Measurements from ENCODE around the gene ARRDC5. TPM values are rescaled to one million over a fixed set of nuclear protein-coding genes. Genes with fewer than 3 reads are reported as not detected.
"Not testable (repeated sequence)": the region's sequence is repeated elsewhere in the genome, so short reads cannot be mapped to it uniquely, and the experiment has no call there.

Gene ARRDC5
- total and polyA plus RNA-seq, 4 experiments from 2014 or later, result 0.52 to 13.2 (median 5.2) TPM

DNA sequence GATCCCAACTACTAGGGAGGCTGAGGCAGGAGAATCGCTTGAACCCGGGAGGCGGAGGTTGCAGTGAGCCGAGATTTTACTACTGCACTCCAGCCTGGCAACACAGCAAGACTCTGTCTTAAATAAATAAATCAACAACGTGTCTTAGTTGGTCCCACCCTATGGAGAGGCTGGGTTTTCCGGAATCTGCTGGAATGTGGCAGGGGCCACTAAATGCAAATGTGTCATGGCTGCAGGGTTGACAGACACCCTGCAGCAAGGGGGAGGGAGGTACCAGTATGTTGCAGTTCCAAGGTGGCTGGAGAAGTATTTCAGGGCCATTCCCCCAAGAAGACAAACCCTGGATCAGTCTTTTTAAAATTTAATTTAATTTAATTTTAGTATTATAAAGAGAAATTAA is 14.9 kb downstream of the ARRDC5 start:
- H3K36me3 ChIP-seq (ENCODE audit: insufficient read depth, low read length); H3K4me1 ChIP-seq (ENCODE audit: insufficient read depth, low read length); H3K4me3 Mint-ChIP-seq; H3K27me3 ChIP-seq (ENCODE audit: insufficient read depth, low read length); intact Hi-C loops (cut with micrococcal nuclease); H3K4me3 ChIP-seq (ENCODE audit: low read length in 2 of 2); H3K27me3 Mint-ChIP-seq; H3K4me1 Mint-ChIP-seq; DNase-seq; H3K9me3 Mint-ChIP-seq; H3K9me3 ChIP-seq (ENCODE audit: control insufficient read depth in 1 of 2, low read length in 2 of 2); H3K27ac ChIP-seq (ENCODE audit: low read depth, low read length); H3K27ac Mint-ChIP-seq; CTCF ChIA-PET (ENCODE audit: partially characterized antibody); POLR2A ChIA-PET (ENCODE audit: partially characterized antibody); H3K36me3 Mint-ChIP-seq: not testable (repeated sequence)

DNA sequence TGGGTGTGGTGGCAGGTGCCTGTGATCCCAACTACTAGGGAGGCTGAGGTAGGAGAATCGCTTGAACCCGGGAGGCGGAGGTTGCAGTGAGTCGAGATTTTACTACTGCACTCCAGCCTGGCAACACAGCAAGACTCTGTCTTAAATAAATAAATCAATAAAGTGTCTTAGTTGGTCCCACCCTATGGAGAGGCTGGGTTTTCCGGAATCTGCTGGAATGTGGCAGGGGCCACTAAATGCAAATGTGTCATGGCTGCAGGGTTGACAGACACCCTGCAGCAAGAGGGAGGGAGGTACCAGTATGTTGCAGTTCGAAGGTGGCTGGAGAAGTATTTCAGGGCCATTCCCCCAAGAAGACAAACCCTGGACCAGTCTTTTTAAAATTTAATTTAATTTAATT is 17.7 kb downstream of the ARRDC5 start:
- H3K36me3 ChIP-seq (ENCODE audit: insufficient read depth, low read length); H3K9me3 ChIP-seq (ENCODE audit: control insufficient read depth in 1 of 2, low read length in 2 of 2); H3K4me1 ChIP-seq (ENCODE audit: insufficient read depth, low read length); H3K27ac Mint-ChIP-seq; H3K4me1 Mint-ChIP-seq; H3K27me3 ChIP-seq (ENCODE audit: insufficient read depth, low read length); H3K36me3 Mint-ChIP-seq; H3K4me3 ChIP-seq (ENCODE audit: low read length in 2 of 2); H3K27ac ChIP-seq (ENCODE audit: low read depth, low read length); intact Hi-C loops (cut with micrococcal nuclease); DNase-seq; CTCF ChIA-PET (ENCODE audit: partially characterized antibody); H3K9me3 Mint-ChIP-seq; H3K4me3 Mint-ChIP-seq; H3K27me3 Mint-ChIP-seq; POLR2A ChIA-PET (ENCODE audit: partially characterized antibody): not testable (repeated sequence)

DNA sequence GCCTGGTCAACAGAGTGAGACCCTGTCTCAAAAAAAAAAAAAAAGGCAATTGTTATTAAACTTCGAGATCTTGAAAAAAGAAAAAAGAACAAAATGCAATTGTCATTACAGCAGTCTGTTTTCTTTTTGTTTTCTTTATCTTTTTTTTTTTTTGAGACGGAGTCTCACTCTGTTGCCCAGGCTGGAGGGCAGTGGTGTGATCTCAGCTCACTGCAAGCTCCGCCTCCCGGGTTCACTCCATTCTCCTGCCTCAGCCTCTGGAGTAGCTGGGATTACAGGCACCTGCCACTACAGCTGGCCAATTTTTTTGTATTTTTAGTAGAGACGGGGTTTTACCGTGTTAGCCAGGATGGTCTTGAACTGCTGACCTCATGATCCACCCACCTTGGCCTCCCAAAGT is 19.8 kb downstream of the ARRDC5 start:
- H3K4me1 Mint-ChIP-seq; POLR2A ChIA-PET (ENCODE audit: partially characterized antibody); intact Hi-C loops (cut with micrococcal nuclease); H3K4me1 ChIP-seq (ENCODE audit: insufficient read depth, low read length); H3K27ac Mint-ChIP-seq; H3K36me3 Mint-ChIP-seq; H3K36me3 ChIP-seq (ENCODE audit: insufficient read depth, low read length); H3K27me3 ChIP-seq (ENCODE audit: insufficient read depth, low read length); H3K27me3 Mint-ChIP-seq; H3K9me3 ChIP-seq (ENCODE audit: control insufficient read depth in 1 of 2, low read length in 2 of 2); DNase-seq; H3K4me3 ChIP-seq (ENCODE audit: low read length in 2 of 2); H3K27ac ChIP-seq (ENCODE audit: low read depth, low read length); H3K9me3 Mint-ChIP-seq; H3K4me3 Mint-ChIP-seq: not testable (repeated sequence)
- CTCF ChIA-PET (ENCODE audit: partially characterized antibody), result interaction anchor here (0.7 kb wide), 1 partner anchor 29 kb away, joined by 4 read pairs; no protein-coding TSS in a partner anchor

DNA sequence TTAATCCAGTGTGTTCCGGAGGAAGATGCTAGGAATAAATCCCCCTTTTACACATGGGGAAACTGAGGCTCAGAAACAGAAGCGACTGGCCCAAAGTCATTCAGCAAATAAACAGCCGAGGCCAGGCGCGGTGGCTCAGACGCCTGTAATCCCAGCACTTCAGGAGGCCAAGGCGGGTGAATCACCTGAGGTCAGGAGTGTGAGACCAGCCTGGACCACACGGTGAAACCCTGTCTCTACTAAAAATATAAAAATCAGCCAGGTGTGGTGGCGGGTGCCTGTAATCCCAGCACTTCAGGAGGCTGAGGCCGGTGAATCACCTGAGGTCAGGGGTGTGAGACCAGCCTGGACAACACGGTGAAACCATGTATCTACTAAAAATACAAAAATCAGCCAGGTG is 23.7 kb downstream of the ARRDC5 start:
- DNase-seq, result no peak
- H3K9me3 ChIP-seq (ENCODE audit: control insufficient read depth in 1 of 2, low read length in 2 of 2), result no peaks in the 10 kb centered on the region
- H3K9me3 Mint-ChIP-seq, result peaks cover 0 to 2% (median 0%) of the 10 kb centered on the region in 8 donors
- intact Hi-C loops (cut with micrococcal nuclease), result no loop called here
- POLR2A ChIA-PET (ENCODE audit: partially characterized antibody), result interaction anchor here (1.2 kb wide), 1 partner anchor 12 kb away, joined by 3 read pairs; the partner anchor contains the start of gene PLIN3
- H3K27ac Mint-ChIP-seq, result no peak overlapping the region
- H3K27me3 ChIP-seq (ENCODE audit: insufficient read depth, low read length), result no peaks in the 10 kb centered on the region
- no peak overlapping the region for H3K27ac ChIP-seq (ENCODE audit: low read depth, low read length)
- H3K36me3 Mint-ChIP-seq, result no peaks in the 10 kb centered on the region
- H3K4me1 ChIP-seq (ENCODE audit: insufficient read depth, low read length), result no peaks in the 10 kb centered on the region
- CTCF ChIA-PET (ENCODE audit: partially characterized antibody), result interaction anchor here (0.9 to 1.3 kb wide), 2 partner anchors 33 to 70 kb away, joined by 3 to 4 read pairs; no protein-coding TSS in a partner anchor
- H3K27me3 Mint-ChIP-seq, result no peaks in the 10 kb centered on the region
- H3K4me1 Mint-ChIP-seq, result peaks cover 0 to 2% (median under 1%) of the 10 kb centered on the region in 4 donors
- no peaks in the 10 kb centered on the region for H3K36me3 ChIP-seq (ENCODE audit: insufficient read depth, low read length)
- no peak overlapping the region for H3K4me3 ChIP-seq (ENCODE audit: low read length in 2 of 2)
- H3K4me3 Mint-ChIP-seq, result no peak overlapping the region

DNA sequence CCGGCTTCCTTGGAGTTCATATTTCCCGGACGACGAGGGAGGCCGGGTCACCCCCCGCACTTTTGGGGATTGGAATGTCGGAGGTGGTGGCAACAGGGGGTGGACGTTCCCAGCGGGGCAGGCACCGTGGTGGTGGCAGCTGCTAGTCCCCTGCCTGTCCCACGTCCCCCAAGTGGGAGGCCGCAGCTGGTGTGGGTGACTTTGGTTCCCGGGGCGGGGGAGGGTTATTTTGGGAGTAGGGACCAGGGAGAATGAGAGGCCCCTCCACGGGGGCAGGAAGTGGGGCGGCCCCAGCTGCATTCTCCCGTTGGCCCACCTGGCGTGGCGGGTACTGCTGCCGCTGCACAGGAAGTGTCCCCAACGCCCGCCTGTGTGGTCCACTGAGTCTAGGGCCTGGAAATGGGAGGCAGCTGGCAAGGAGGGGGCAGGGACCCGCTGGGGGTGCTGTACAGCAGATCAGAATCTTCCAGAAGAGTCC is 24.2 kb downstream of the ARRDC5 start:
- no peak for DNase-seq
- no peaks in the 10 kb centered on the region for H3K27me3 ChIP-seq (ENCODE audit: insufficient read depth, low read length)
- Mint-ChIP-seq H3K4me1 (peaks cover 0 to 3% (median under 1%) of the 10 kb centered on the region in 4 donors), H3K9me3 (peaks cover 0 to 3% (median 0%) of the 10 kb centered on the region in 8 donors), H3K27ac (no peak overlapping the region), H3K4me3 (no peak overlapping the region), H3K27me3 (no peaks in the 10 kb centered on the region), H3K36me3 (no peaks in the 10 kb centered on the region)
- H3K4me1 ChIP-seq (ENCODE audit: insufficient read depth, low read length), result no peaks in the 10 kb centered on the region
- no peak overlapping the region for H3K4me3 ChIP-seq (ENCODE audit: low read length in 2 of 2)
- intact Hi-C loops (cut with micrococcal nuclease), result no loop called here
- no peaks in the 10 kb centered on the region for H3K9me3 ChIP-seq (ENCODE audit: control insufficient read depth in 1 of 2, low read length in 2 of 2)
- POLR2A ChIA-PET (ENCODE audit: partially characterized antibody), result interaction anchor here (1.2 kb wide), 1 partner anchor 11 kb away, joined by 3 read pairs; the partner anchor contains the start of gene PLIN3
- CTCF ChIA-PET (ENCODE audit: partially characterized antibody), result interaction anchor here (1.3 kb wide), 1 partner anchor 33 kb away, joined by 3 read pairs; no protein-coding TSS in a partner anchor
- no peak overlapping the region for H3K27ac ChIP-seq (ENCODE audit: low read depth, low read length)
- H3K36me3 ChIP-seq (ENCODE audit: insufficient read depth, low read length), result no peaks in the 10 kb centered on the region

DNA sequence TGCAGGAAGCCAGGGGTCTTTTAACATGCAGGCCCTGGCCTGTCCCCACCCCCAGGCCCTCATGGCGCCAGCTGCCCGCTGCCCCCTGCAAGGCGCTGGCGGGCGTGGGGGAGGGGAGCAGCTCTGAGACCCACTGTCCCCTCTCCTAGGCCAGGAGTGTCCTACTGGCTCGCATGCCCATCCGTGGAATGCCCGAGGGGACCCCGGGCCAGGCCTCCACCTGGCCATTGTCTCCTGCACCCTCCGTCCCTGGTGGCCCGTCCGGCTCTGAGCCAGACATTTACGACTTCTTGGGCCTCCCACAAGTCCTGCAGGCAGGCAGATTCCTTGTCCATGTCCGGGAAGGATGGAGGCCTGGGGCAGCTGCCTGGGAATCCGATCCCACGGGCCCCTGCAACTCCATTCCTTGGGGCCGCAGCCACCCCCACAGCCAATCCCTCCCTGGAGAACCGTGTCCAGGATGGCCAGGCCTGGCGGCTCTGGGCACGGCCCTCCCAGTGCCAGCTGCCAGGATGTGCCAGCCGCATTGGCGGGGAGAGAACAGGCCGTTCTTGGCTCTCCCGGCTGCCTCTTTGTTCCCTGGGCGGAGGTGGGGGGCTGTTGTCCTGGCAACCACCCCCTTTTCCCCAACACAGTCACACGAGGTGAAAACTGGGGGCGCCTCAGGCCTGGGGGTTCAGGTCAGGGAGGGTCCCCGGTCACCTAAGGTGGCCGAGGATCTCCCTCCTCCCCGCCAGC is 24.8 kb downstream of the ARRDC5 start:
- Mint-ChIP-seq H3K27ac (no peak overlapping the region), H3K4me3 (no peak overlapping the region), H3K4me1 (peaks cover 0 to 5% (median 0%) of the 10 kb centered on the region in 4 donors), H3K36me3 (no peaks in the 10 kb centered on the region), H3K9me3 (peaks cover 0 to 3% (median 0%) of the 10 kb centered on the region in 8 donors), H3K27me3 (no peaks in the 10 kb centered on the region)
- CTCF ChIA-PET (ENCODE audit: partially characterized antibody), result no interaction called here
- no peak overlapping the region for H3K4me3 ChIP-seq (ENCODE audit: low read length in 2 of 2)
- intact Hi-C loops (cut with micrococcal nuclease), result no loop called here
- H3K27me3 ChIP-seq (ENCODE audit: insufficient read depth, low read length), result no peaks in the 10 kb centered on the region
- H3K27ac ChIP-seq (ENCODE audit: low read depth, low read length), result no peak overlapping the region
- POLR2A ChIA-PET (ENCODE audit: partially characterized antibody), result interaction anchor here (1.2 kb wide), 1 partner anchor 11 kb away, joined by 3 read pairs; the partner anchor contains the start of gene PLIN3
- no peak for DNase-seq
- no peaks in the 10 kb centered on the region for H3K4me1 ChIP-seq (ENCODE audit: insufficient read depth, low read length)
- H3K9me3 ChIP-seq (ENCODE audit: control insufficient read depth in 1 of 2, low read length in 2 of 2), result no peaks in the 10 kb centered on the region
- no peaks in the 10 kb centered on the region for H3K36me3 ChIP-seq (ENCODE audit: insufficient read depth, low read length)

DNA sequence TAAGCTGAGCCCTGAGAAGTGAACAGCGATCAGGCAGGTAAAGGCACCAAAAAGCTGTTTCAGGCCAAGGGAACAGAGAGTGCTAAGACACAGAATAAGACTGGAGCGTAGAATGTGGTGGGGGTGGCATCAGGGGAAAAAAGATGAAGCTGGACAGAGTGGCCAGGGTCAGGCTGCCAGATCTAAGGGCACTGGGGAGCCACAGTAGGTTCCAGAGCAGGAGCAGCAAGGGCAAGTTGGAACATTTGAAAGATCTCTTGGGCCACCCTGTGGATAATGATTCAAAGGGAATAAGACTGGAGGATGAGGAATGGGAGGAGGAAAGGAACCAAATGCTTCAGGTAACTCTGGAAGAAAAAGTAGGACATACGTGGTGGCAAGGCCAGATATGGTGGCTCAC is 28.8 kb downstream of the ARRDC5 start:
- intact Hi-C loops (cut with micrococcal nuclease), result no loop called here
- H3K27ac Mint-ChIP-seq, result no peak overlapping the region
- ChIA-PET POLR2A (ENCODE audit: partially characterized antibody) (interaction anchor here (1.1 to 2.0 kb wide), 3 partner anchors 40 to 159 kb away, joined by 3 to 11 read pairs (median 3); partner anchors contain the start of gene KDM4B), CTCF (ENCODE audit: partially characterized antibody) (interaction anchor here (1.3 to 10.8 kb wide), 6 partner anchors 18 to 157 kb away, joined by 3 to 225 read pairs (median 8); no protein-coding TSS in a partner anchor)
- H3K9me3 Mint-ChIP-seq, result peaks cover 0 to 3% (median 0%) of the 10 kb centered on the region in 8 donors
- H3K4me1 ChIP-seq (ENCODE audit: insufficient read depth, low read length), result no peaks in the 10 kb centered on the region
- no peaks in the 10 kb centered on the region for H3K36me3 Mint-ChIP-seq
- H3K36me3 ChIP-seq (ENCODE audit: insufficient read depth, low read length), result no peaks in the 10 kb centered on the region
- no peak overlapping the region for H3K27ac ChIP-seq (ENCODE audit: low read depth, low read length)
- H3K4me1 Mint-ChIP-seq, result peaks cover 3 to 5% (median 4%) of the 10 kb centered on the region in 4 donors
- H3K27me3 Mint-ChIP-seq, result peaks cover 2 to 4% of the 10 kb centered on the region in 2 donors
- no peak overlapping the region for H3K4me3 ChIP-seq (ENCODE audit: low read length in 2 of 2)
- H3K9me3 ChIP-seq (ENCODE audit: control insufficient read depth in 1 of 2, low read length in 2 of 2), result no peaks in the 10 kb centered on the region
- DNase-seq, result no peak
- H3K27me3 ChIP-seq (ENCODE audit: insufficient read depth, low read length), result no peaks in the 10 kb centered on the region
- H3K4me3 Mint-ChIP-seq, result no peak overlapping the region
